ENCODE results near the gene IRGC. TPM values are rescaled to one million over a fixed set of nuclear protein-coding genes. Genes with fewer than 3 reads are reported as not detected.
"Not testable (repeated sequence)": the region's sequence is repeated elsewhere in the genome, so short reads cannot be mapped to it uniquely, and the experiment has no call there.

Gene IRGC, protein sequence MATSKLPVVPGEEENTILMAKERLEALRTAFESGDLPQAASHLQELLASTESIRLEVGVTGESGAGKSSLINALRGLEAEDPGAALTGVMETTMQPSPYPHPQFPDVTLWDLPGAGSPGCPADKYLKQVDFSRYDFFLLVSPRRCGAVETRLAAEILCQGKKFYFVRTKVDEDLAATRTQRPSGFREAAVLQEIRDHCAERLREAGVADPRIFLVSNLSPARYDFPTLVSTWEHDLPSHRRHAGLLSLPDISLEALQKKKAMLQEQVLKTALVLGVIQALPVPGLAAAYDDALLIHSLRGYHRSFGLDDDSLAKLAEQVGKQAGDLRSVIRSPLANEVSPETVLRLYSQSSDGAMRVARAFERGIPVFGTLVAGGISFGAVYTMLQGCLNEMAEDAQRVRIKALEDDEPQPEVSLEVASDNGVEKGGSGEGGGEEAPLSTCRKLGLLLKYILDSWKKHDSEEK
- not detected for polyA plus RNA-seq (ENCODE audit: insufficient read length in 3 of 3)

DNA sequence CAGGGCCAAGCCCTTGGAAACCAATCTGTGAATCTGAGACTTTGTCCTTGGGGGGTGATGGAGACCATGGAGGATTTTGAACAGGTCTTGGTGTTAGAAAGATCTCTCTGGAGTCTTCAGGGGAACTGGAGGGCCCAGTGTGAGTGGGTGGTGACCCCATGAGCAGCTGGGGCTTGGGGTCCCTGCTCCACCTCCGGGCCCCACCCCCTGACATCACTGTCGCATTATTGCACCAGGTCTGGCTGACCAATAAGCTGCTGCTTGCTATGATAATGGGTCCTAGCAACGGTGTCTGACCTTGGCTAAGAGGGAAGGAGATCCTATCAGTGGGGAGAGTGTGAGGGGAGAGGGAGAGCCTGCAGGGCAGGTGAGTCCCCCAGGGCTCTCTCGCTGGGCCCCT, at the start of gene IRGC:
TSS of gene IRGC (plus strand) at position 301 of the 400 bp plus-strand sequence. CDS start 2,483 bp downstream, outside the sequence.
- DNase-seq (ENCODE audit: low read depth in 3 of 3, low spot score in 2 of 3), result no peak

DNA sequence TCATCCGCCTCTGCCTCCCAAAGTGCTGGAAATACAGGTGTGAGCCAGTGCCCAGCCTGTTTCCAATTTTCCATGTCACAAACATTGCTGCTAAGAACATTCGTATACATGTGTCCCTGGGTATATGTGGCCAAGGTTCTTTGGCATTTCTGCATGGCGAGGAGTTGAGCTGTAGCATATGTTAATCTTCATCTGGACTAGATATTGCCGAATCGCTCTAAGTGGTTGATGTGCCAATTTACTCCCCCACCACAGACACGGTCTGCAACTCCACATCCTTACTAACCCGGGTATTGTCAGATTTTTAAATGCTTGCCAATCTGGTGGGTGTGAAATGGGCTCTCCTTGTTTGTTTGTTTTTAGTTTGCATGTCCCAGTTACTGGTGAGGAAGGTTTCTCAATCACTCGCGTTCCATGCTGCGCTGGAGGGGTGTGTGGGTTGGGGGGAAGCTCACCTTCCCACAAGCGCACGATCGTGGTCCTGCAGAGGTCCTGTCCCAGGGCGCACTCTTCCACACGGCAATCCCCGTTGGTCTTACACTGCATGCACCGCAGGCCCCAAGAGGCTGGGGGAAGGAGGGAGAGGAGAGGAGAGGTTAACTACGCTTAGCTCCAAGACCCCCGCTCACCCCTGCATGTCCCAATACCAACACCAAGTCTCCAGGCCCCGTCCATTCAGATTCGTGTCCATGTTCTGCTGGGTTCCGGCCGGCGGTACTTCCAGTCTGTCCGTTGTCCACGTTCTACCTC, 48.6 kb upstream of the IRGC start:
- DNase-seq (ENCODE audit: low read depth in 3 of 3, low spot score in 2 of 3), result no peak

DNA sequence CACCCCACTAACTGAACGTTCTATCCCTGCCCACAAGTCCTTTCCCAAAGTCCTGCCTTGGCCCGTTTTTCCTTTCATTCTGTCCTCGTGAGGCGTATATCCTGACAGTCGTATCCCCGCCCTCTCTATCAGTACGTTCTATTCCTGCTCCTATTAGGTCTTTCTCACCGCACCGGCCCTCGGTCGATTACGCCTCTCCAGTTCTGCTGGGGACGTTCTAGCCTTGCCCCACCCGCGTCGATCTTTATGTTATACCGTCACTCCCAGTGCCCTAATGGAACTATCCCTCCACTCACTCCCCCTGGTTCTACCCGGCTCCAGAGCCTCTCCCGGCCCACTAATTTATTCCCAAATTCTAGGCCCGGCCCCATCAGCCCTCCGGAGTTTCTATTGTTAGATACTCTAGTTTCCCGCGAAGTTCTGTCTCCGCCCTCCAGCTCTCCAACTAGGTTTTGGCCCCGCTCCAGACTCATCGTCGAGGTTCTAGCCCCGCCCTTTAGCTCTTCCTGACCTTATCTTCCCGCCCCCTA, 47.9 kb upstream of the IRGC start:
- DNase-seq (ENCODE audit: low read depth in 3 of 3, low spot score in 2 of 3), result peak in 2 of 3 donors; percentile 13 to 91

DNA sequence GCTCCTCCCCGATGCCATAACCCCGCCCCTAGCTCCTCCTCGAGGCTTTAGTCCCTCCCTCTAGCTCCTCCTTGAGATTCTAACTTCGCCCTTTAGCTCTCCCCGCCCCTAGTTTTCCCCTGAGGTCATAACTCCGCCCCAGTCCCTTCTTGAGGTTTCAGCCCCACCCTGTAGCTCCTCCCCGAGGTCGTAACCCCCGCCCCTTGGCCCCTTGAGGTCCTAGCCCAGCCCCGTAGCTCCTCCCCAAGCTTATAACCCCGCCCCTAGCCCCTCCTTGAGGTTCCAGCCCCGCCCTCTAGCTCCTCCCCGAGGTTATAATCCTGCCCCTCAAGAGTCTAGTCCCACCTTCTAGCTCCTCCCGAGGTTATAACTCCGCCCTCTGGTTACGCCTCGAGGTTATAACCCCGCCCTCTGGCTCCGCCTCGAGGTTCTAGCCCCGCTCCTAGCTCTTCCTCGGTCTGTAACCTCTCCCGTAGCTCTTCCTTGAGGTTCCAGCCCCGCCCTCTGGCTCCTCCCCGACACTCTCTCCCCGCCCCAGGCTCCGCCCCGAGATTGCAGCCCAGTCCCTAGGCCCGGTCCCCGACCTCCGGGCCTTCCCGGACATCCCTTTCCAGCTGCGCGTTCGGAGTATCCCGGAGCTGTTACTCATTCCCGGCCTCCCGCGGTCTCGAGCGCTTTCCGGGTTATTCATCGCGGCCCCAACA, 47.3 kb upstream of the IRGC start:
- DNase-seq (ENCODE audit: low read depth in 3 of 3, low spot score in 2 of 3), result peak; percentile 91 to 96 (median 95)

DNA sequence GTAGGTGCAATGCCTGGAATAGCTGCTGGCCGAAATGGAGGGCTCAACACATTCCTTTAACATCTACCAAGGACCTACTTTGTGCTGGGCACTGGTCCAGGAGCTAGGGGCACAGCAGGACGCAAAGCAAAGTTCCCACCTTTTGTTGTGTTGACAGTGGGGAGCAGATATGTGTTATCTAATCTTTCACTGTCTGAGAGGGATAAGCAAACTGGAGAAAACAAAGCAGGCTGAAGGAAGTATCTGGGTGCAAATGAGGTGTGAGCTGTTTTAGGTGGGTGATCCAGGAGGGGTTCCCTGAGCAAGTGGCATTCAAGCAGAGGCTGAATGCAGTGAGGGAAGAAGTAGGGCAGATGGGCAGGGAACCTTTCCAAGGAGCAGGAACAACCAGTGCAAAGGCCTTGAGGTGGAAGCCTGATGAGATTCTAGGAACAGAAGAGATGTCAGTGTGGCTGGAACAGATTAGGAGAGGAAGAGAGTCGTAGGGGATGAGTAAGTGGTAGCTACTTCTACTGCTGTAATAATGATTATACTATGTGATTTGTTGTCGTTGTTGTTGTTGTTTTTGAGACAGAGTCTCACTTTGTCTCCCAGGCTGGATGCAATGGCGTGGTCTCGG, 43.7 kb upstream of the IRGC start:
- no peak for DNase-seq (ENCODE audit: low read depth in 3 of 3, low spot score in 2 of 3)

DNA sequence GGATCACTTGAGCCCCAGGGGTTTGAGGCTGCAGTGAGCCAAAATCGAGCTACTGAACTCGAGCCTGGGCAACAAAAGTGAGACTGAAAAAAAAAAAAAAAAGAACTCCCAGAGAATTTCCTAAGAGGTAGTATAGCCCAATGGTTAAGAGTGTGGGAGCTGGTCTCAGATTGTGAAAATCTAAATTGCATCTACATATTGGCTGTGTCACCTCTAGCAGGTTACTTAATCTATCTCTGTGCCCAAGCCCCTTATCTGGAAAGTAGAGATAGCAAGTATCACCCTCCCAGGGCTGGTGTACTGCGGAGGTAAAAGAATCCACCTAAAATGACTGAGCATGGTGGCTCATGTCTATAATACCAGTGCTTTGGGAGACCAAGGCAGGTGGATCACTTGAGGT, 42.2 kb upstream of the IRGC start:
- no peak for DNase-seq (ENCODE audit: low read depth in 3 of 3, low spot score in 2 of 3)

DNA sequence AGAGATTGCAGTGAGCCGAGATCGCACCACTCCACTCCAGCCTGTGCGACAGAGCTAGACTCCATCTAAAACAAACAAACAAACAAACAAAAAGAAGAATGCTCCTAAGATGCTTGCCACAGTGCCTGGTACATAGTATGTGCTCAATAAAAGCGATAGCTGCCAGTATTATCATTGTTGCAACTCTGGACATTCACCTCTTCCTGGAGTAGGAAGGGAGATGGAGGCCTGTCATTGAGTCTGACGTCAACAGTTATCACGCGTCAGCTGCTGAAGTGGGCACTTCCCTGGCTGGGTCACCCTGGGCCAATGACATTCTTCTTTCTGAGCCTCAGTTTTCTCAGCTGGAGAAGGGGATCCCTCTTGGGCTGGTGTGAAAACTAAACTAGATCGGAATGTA, 41.7 kb upstream of the IRGC start:
- DNase-seq (ENCODE audit: low read depth in 3 of 3, low spot score in 2 of 3), result no peak

DNA sequence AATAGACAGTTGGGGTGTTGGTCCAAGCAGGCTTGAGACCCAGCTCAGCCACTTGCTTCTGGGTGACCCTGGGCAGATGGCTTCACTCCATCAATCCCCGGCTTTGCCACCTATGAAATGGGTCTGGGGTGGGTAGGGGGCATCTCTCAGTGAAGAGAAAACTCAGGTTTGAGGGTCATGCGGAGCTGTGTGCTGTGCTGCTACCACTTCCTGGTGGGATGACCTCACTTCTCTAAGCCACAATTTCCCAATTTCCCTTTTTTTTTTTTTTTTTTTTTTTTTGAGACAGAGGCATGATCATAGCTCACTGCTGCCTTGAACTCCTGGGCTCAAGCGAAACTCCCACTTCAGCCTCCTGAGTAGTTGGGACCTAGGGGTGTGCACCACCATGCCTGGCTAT, 41.3 kb upstream of the IRGC start:
- DNase-seq (ENCODE audit: low read depth in 3 of 3, low spot score in 2 of 3), result no peak

DNA sequence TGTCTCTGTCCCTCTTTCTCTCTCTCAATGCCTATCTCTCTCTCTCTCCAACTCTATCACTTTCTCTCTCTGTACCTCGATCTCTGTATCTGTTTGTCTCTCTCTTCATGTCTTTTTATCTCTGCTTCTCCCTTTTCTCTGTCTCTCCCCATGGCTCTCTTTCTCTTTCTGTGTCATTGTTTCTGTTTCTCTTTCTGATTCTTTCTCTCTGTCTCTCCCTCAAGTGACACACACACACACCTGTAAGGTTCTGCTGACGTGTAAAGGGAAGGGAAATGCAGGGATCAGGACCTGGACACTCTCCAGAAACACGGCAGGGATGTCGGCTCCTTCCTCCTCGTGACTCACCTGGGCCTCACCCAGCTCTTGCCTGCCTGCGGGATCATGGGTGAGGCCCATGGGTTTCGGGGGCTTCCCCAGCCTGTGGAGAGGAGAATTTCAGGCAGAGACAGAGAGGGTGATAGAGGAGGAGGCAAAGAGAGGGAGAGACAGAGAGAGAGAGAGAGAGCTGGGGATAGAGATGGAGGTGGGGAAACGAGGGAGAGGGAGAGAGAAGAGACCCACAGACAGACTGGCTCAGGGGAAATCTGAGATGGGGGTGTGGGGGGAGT, 40.5 kb upstream of the IRGC start:
- DNase-seq (ENCODE audit: low read depth in 3 of 3, low spot score in 2 of 3), result no peak

DNA sequence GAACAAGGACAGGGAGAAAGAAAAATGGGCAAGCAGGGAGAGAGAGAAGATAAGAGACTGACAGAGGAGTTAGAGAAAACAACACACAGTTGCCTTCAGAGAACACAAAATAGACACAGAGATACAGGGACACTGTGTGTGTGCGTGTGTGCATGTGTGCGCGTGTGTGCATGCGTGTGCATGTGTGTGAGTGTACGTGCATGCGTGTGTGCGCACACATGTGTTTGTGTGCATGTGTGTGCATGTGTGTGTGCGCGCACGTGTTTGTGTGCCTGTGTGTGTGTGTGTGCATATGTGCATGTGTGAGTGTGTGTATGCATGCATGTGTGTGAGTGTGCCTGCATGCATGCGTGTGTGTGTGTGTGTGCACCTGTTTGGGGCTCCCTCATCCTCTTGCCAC, 40.0 kb upstream of the IRGC start:
- DNase-seq (ENCODE audit: low read depth in 3 of 3, low spot score in 2 of 3), result no peak

DNA sequence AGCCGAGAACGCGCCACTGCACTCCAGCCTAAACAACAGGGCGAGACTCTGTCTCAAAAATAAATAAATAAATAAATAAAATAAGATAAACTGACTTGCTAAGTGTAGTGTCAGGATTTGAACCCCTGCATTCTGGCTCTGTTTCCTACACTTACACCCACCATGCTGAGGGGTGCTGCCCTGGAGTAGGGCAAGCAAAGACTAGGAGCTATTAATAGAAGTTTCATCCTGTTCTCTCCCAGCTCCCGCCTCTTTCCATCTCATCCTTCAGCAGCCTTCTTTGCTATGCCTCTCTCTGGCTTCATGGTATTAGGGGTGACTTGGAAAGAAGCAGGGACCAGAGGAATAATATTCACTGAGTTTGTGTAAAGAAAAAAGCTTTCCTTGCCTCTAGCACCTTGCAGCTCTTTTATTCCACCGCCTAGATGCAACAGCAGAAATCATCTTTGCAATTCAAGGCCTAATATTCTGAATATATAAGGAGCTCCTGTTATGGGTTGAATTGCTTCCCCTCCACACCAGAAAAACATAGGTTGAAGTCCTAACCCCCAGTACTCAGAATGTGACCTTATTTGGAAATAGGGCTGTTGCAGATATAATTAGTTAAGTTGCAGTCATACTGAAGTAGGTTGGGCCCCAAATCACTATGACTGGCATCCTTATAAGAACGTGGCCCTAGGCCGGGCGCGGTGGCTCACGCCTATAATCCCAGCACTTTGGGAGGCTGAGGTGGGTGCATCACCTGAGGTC, 37.2 kb upstream of the IRGC start:
- DNase-seq (ENCODE audit: low read depth in 3 of 3, low spot score in 2 of 3), result no peak

DNA sequence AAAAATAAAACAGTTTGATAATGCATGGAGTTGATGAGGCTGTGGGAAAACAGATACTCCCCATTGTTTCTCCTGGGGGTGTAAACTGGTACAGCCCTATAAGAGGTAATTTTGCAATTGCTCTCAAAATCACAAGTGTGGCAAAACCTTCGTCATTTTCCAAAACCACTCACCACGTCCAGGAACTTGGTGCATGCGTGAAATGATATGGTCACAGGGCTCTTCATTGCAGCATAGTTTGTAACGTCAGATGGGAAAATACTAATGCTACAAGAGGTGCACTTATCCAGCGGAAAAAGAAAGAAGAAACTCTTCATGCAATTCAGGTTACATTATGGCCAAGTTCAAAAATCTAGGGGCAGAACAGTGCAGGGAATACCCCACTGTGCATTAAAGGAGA, 34.1 kb upstream of the IRGC start:
- no peak for DNase-seq (ENCODE audit: low read depth in 3 of 3, low spot score in 2 of 3)

DNA sequence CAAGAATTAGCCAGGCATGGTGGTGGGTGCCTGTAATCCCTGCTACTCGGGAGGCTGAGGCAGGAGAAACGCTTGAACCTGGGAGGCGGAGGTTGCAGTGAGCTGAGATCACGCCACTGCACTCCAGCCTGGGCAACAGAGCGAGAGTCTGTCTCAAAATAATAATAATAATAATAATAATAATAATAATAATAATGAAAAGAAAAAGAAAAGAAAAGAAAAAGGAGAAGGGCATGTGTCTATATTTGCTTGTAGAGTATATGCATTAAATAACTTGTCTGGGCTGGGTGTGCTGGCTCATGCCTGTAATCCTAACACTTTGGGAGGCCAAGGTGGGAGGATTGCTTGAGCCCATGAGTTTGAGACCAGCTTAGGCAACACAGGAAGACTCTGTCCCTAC, 33.6 kb upstream of the IRGC start:
- DNase-seq (ENCODE audit: low read depth in 3 of 3, low spot score in 2 of 3), result not testable (repeated sequence)

DNA sequence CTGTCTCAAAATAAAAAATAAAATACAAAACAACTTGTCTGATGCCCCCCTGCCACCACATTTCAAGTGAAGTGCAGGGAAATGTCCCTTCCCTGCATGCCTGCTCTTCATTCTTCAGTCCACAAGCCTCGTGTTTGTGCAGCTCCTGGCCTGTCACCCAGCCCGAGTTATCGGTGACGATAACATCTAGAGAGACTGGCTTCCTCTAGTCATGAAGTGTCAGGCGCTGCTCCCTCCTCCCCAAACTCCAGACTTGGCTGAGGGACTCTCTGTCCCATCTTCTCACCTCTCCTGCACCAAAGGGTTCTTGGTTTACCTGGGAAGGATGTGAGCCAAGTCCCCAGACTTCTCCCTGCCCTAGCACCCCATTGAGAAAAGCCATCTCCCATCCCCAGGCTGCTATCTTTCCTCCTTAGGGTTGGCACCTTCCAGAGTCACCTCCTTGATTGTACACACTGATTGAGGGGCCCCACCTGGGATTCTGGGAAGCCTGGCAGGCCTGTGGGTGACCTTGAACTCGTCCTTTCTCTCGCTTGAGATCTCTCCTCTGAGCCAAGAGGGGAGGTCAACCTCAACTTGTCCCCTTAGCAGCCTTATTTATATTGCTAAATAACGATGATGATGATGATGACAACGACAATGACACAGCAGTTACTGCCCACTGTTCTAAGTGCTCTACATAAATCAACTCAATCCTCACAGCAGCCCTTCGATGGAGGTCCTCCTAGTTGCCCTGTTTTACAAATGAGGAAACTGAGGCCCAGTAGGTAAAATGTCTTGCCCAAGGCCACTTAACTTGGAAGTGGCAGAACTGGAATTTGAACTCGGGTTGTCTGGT, 32.8 kb upstream of the IRGC start:
- no peak for DNase-seq (ENCODE audit: low read depth in 3 of 3, low spot score in 2 of 3)

DNA sequence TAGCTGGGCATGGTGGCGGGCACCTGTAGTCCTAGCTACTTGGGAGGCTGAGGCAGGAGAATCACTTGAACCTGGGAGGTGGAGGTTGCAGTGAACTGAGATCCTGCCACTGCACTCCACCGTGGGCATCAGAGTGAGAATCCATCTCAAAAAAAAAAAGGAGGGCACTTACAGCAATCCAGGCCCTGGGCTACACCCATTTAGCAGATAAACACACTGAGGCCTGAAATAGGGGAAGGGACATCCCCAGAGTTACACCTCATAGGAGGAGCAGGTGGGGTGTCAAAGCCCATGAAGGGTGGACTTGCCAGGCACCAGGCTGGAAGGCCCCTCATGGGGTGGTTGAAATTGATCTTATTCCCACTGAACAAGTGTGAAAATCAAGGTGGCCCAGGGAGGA, 32.0 kb upstream of the IRGC start:
- no peak for DNase-seq (ENCODE audit: low read depth in 3 of 3, low spot score in 2 of 3)

DNA sequence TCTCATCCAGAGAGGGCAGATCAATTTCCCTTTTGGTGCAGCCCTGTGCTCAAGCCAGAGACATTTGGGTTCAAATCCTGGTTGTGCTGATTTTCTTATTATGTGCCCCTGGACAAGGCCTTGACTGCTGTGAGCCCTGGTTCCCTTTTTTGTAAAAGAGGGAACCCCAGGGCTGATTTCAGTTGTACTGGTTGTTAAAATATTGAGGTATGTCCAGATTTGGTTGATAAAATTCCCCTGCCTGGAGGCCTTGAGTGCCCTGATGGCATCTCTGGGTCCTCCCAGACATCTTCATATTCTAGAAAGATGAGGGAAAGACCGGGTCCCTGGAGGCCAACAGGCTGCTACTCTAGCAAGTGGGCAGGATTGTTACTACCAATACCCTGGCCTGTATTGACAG, 31.6 kb upstream of the IRGC start:
- no peak for DNase-seq (ENCODE audit: low read depth in 3 of 3, low spot score in 2 of 3)

DNA sequence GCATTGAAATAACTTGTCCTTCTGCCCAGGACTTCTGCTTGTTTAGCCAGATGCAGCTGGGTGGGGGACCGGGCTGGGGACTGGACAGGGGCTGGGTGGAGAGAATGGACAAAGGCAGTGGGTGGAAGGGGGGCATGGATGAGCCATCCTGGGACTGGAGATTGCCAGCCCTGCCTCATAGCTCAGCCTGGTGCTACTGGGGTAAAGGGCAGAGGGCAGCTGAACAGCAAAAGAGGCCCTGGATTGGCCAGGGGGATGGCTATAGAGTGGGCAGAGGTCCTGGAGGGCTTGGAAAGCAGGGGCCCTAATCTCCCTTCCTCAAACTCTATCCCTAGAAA, 28.2 kb upstream of the IRGC start:
- DNase-seq (ENCODE audit: low read depth in 3 of 3, low spot score in 2 of 3), result no peak

DNA sequence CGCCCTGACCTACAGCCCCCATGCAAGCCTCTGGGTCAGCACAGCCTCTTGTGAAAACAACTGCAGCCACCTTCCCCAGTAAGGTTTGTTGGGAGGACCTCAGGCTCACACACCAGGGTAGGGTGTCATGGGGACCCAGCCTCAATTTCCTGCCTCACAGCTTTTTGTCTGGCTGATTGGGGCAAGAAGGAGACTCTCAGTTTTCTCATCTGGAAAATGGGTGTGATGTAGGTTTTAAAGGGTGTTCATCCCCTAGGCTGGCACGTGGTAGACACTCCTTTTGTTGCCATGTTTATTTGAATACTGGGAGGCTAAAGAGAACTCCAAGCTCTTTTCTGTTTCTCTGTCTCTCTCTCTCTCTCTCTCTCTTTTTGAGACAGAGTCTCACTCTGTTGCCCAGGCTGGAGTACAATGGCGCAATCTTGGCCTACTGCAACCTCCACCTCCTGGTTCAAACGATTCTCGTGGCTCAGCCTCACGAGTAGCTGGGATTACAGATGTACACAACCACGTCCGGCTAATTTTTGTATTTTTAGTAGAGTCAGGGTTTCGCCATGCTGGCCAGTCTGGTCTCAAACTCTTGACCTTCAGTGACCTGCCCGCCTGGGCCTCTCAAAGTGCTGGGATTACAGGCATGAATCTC, 27.7 kb upstream of the IRGC start:
- DNase-seq (ENCODE audit: low read depth in 3 of 3, low spot score in 2 of 3), result no peak
